ENCODE results near the gene RECQL5. TPM values are rescaled to one million over a fixed set of nuclear protein-coding genes. Genes with fewer than 3 reads are reported as not detected.

Gene RECQL5
- total and polyA plus RNA-seq, 10 donors, result 25.7 to 51.0 (median 38.6) TPM

GRCh38 chr17:75679706-75680211 is 12.8 kb upstream of the RECQL5 start:
- H3K36me3 ChIP-seq, result peaks cover 0 to 76% (median 27%) of the 10 kb centered on the region in 6 donors
- peak; percentile 75 for DNase-seq
- no peak overlapping the region for H3K4me3 ChIP-seq
- WGBS, 5 donors, result 69 to 85% (median 73%) methylated on average over 11 of the region's 11 CpGs
- intact Hi-C loops (cut with DNase I; ENCODE audit: low total_unique reads), result loop anchor here (2.0 kb wide), 1 partner anchor 69 kb away; no protein-coding TSS in a partner anchor
- H3K9me3 ChIP-seq, result no peaks in the 10 kb centered on the region
- no peaks in the 10 kb centered on the region for H3K27me3 ChIP-seq (replicated peaks in 1 of 7)
- TF ChIP-seq POLR2AphosphoS5 (IDR thresholded peaks at IDR 0.05) (peak in 2 of 3 donors; percentile 74 to 81), CTCF (IDR thresholded peaks at IDR 0.05 in 8 of 11, conservative IDR thresholded peaks at IDR 0.05 in 3 of 11) (peak in 8 of 11 experiments; percentile 12 to 69 (median 38)), POLR2A (IDR thresholded peaks at IDR 0.05) (no peak)
- H3K4me1 ChIP-seq, result peaks cover 8 to 87% (median 49%) of the 10 kb centered on the region in 6 donors
- H3K27ac ChIP-seq, result peak overlapping the region in 7 of 8 donors; percentile 51 to 79 (median 71)

DNA sequence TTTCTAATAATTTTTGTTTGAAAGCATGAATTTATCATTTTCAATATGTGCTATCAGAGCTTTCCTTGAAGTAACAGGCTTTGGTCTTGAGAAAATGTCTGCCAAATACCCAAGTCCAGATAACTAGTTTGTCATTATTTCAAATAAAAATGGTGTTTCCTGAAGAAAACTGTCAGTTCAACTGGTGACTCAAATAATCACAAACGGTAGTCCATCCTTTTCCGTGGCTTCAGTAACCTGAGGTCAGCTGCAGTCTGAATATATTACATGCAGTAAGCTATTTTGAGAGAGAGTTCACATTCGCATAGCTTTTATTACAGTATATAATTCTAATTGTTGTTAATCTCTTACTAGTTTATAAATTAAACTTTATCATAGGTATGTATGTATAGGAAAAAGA is 9.5 kb upstream of the RECQL5 start:
- TF ChIP-seq POLR2AphosphoS5 (IDR thresholded peaks at IDR 0.05) (no peak), CTCF (IDR thresholded peaks at IDR 0.05 in 8 of 11, conservative IDR thresholded peaks at IDR 0.05 in 3 of 11) (no peak), POLR2A (IDR thresholded peaks at IDR 0.05) (no peak)
- H3K27ac ChIP-seq, result peak overlapping the region in 1 of 8 donors; percentile 77
- no peaks in the 10 kb centered on the region for H3K27me3 ChIP-seq (replicated peaks in 1 of 7)
- peaks cover 0 to 92% (median 52%) of the 10 kb centered on the region in 6 donors for H3K36me3 ChIP-seq
- 68 to 83% (median 72%) methylated on average over 3 of the region's 3 CpGs for WGBS, 5 donors
- no peak overlapping the region for H3K4me3 ChIP-seq
- intact Hi-C loops (cut with DNase I; ENCODE audit: low total_unique reads), result no loop called here
- no peak for DNase-seq
- H3K4me1 ChIP-seq, result peaks cover 4 to 79% (median 36%) of the 10 kb centered on the region in 6 donors
- H3K9me3 ChIP-seq, result no peaks in the 10 kb centered on the region

DNA sequence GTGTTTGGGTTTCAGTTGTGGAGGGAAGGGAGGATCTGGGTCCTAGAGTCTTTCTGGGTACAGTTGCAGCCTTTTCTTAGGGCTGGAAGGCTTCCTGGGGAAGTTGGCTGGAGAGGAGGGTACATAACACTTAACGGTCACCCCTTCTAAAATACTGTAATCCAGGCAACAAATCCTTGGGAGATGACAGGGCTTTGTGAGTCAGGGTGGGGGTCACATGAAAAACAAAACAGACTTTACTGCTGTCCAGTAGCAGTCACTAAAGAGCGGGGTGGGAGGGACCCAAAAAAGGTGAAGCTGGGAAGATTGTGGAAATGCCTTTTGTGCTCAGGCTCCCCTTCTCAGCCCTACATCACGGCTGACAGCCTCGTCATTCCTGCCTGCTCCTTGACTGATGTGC is 6.5 kb upstream of the RECQL5 start:
- Histone ChIP-seq H3K4me3 (no peak overlapping the region), H3K27me3 (replicated peaks in 1 of 7) (no peaks in the 10 kb centered on the region), H3K27ac (no peak overlapping the region), H3K36me3 (peaks cover 0 to 92% (median 62%) of the 10 kb centered on the region in 6 donors), H3K9me3 (no peaks in the 10 kb centered on the region), H3K4me1 (peaks cover 10 to 82% (median 41%) of the 10 kb centered on the region in 6 donors)
- WGBS, 5 donors, result 86 to 96% (median 91%) methylated on average over 4 of the region's 4 CpGs
- intact Hi-C loops (cut with DNase I; ENCODE audit: low total_unique reads), result no loop called here
- no peak for TF ChIP-seq POLR2AphosphoS5 (IDR thresholded peaks at IDR 0.05)
- TF ChIP-seq POLR2A (IDR thresholded peaks at IDR 0.05), result no peak
- DNase-seq, result no peak

DNA sequence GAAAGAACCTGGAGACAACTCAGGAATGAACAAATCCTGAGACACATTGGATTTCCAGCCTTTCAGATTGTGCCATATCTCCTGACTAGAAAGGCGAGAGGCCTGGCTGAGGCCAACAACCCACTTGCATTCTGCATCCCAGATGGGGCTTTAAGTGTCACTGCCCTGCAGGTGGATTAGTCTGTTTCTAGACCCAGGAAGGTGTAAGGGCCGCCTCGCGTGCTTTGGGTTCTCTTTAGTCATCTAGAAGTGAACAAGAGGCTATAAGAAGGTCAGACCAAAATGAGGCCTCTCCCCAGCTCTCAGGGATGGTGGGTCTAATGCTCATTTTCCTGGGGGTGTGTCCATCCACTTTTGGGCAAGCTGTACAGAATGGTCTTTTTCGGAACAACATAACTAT is 5.1 kb upstream of the RECQL5 start:
- intact Hi-C loops (cut with DNase I; ENCODE audit: low total_unique reads), result no loop called here
- Histone ChIP-seq H3K9me3 (no peaks in the 10 kb centered on the region), H3K27me3 (replicated peaks in 1 of 7) (no peaks in the 10 kb centered on the region), H3K4me1 (peaks cover 18 to 78% (median 50%) of the 10 kb centered on the region in 6 donors), H3K36me3 (peaks cover 0 to 81% (median 64%) of the 10 kb centered on the region in 6 donors), H3K4me3 (no peak overlapping the region), H3K27ac (no peak overlapping the region)
- 95 to 98% (median 96%) methylated on average over 5 of the region's 5 CpGs for WGBS, 5 donors
- DNase-seq, result peak; percentile 36
- no peak for TF ChIP-seq CTCF (IDR thresholded peaks at IDR 0.05 in 8 of 11, conservative IDR thresholded peaks at IDR 0.05 in 3 of 11)
- no peak for TF ChIP-seq POLR2A (IDR thresholded peaks at IDR 0.05)
- no peak for TF ChIP-seq POLR2AphosphoS5 (IDR thresholded peaks at IDR 0.05)
